HepG2 (cell line): Measurements from ENCODE around the gene GPATCH11.

ENCODE experiments used
- RXRA ChIP-seq: sonication (generic); formaldehyde crosslinking; IDR thresholded peaks from 2 replicates; pipeline ENCODE4 v1.5.1; 2020; ENCODE audit warnings: missing genetic modification reagents
- SNRNP70 ChIP-seq: fragments of 200-400 bp; formaldehyde crosslinking; IDR thresholded peaks from 2 replicates; pipeline ENCODE4 v1.6.1; 2017; ENCODE audit warnings: mild to moderate bottlenecking, low read depth, low read length, moderate library complexity
- ZBTB43 ChIP-seq: sonication (generic); formaldehyde crosslinking; conservative IDR thresholded peaks from 2 replicates; pipeline ENCODE4 v1.4.0; 2020; ENCODE audit warnings: missing genetic modification reagents

- TF ChIP-seq ZBTB43 (CRISPR knock-in tag) (no peak), SNRNP70 (no peak), RXRA (CRISPR knock-in tag) (no peak)
Measured at GRCh38 chr2:37143974-37144373, 59.7 kb downstream of the GPATCH11 start.
